ENCODE measurements around the gene EPB41L4A.

EPB41L4A gene

DNA sequence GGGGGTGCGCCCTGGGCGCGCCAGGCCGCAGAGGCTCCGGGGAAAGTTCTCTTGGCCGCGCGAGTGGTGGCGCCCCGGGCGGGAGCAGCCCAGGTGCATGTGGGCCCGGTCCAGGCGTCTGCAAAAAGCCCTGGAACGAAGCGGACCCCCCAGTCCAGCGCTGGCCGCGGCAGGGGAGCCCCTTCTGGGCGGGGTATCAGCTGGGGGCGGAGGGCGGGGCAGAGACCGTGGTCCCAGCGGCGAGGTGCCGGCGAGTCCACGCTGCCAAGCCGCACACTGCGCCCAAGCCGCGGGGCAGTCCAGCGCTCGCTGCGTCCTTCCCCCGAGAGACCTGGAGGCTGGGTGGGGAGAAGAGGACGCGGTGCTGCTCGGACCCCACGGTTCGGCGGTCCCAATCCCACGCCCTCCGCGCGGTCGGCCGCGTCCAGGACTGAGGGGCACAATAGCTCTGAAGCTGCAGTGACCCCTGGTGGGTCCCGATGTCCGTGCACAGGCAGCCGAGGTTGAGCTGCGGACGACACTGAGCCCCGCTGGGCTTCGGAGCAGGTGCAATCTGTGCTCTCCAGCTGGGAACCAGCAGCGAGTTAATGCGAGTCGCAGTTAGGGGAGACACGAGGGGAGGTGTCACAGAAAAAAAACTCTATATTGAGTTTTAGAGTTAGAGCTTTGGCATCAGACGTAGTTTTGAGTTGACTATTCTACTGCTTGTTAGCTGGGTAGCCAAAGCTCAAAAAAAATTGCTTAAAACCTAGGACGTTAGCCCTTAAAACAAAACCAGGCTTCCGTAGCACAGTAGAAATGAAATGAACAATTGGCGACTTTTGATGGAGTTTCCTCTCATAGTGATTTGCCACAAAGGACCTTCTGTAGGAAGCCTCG is 1.1 kb upstream of the EPB41L4A start:
- peak overlapping the region; percentile 78 for H3K4me3 ChIP-seq (ENCODE audit: low read depth, low read length)
- H3K27me3 ChIP-seq (ENCODE audit: control insufficient read depth, insufficient read depth, low read length): peaks cover 54% of the 10 kb centered on the region
- H3K4me1 ChIP-seq (ENCODE audit: control insufficient read depth, insufficient read depth, low read length): peaks cover 8% of the 10 kb centered on the region
- H3K9ac ChIP-seq (ENCODE audit: low read depth, low read length): no peak overlapping the region
- no peak overlapping the region for H3K27ac ChIP-seq (ENCODE audit: low read depth, low read length)
- H3K36me3 ChIP-seq (ENCODE audit: control insufficient read depth, insufficient read depth, low read length): no peaks in the 10 kb centered on the region
- no peaks in the 10 kb centered on the region for H3K9me3 ChIP-seq (ENCODE audit: control insufficient read depth, insufficient read depth, low read length)

DNA sequence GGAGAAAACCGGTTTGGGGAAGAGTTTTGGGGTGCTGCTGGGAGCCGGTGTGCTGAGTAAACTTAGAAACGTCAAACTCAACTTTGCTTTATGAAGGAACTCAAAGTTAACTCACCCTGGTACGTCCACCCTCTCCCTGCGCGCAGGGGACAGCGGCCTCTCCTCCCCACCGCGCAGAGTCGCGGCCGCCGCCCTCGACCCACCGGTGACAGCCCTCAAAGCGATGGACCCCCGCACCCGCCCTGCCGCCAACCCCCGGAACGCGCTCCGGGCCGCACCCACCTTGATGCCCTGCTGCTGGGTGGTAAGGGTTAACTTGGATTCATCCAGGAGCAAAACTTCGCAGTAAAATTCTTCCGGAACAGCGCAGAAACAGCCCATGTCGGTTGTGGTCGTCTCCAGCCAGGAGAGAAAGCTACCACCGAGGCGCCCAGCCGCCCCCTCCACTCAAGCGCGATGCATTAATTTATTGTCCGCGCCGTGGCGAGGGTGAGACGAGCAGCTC is 366 bp downstream of the EPB41L4A start:
- Histone ChIP-seq H3K4me3 (ENCODE audit: low read depth, low read length) (peak overlapping the region; percentile 78), H3K27ac (ENCODE audit: low read depth, low read length) (no peak overlapping the region)

DNA sequence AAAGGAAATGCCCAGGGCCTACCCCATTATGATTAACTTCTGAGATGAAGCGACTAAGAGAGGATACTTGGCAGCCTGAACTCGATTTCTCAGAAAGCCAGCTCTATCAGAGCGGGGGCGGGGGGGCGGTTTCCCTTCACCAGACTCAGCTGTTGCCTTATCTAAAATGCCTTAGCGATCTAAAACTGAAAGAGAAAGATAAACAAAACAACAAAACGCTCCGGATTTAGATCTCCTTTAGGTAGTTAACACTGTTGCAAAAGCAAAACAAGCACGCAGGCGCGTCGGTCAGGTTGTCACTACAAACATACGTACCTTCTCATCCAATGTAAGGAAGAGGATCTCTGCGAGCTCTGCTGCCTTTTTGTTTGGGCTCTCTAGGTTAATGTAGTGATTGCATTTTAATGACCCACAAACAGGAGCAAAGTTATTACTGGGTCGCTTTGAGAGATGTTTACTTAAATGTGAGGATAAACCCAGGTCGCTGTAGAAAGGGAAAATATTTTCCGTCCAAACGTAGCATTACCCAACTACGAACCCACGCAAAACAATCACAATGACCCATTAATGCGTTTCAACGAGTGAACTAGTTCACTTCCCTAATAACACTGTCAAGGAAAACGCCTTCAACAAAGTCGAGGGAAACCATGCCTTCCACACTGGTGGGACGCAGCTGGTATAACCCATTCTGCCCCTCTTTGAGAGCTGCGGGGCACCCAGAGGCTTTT is 982 bp downstream of the EPB41L4A start:
- no peaks in the 10 kb centered on the region for H3K9me3 ChIP-seq (ENCODE audit: control insufficient read depth, insufficient read depth, low read length)
- H3K27me3 ChIP-seq (ENCODE audit: control insufficient read depth, insufficient read depth, low read length): peaks cover 54% of the 10 kb centered on the region
- H3K4me3 ChIP-seq (ENCODE audit: low read depth, low read length): peak overlapping the region; percentile 78
- H3K4me1 ChIP-seq (ENCODE audit: control insufficient read depth, insufficient read depth, low read length): peaks cover 8% of the 10 kb centered on the region
- no peaks in the 10 kb centered on the region for H3K36me3 ChIP-seq (ENCODE audit: control insufficient read depth, insufficient read depth, low read length)
- no peak overlapping the region for H3K9ac ChIP-seq (ENCODE audit: low read depth, low read length)
- no peak overlapping the region for H3K27ac ChIP-seq (ENCODE audit: low read depth, low read length)

More for the DNA sequence above, 366 bp downstream of the EPB41L4A start:
- Histone ChIP-seq H3K4me1 (ENCODE audit: control insufficient read depth, insufficient read depth, low read length) (peaks cover 8% of the 10 kb centered on the region), H3K9ac (ENCODE audit: low read depth, low read length) (no peak overlapping the region), H3K27me3 (ENCODE audit: control insufficient read depth, insufficient read depth, low read length) (peaks cover 54% of the 10 kb centered on the region), H3K9me3 (ENCODE audit: control insufficient read depth, insufficient read depth, low read length) (no peaks in the 10 kb centered on the region), H3K36me3 (ENCODE audit: control insufficient read depth, insufficient read depth, low read length) (no peaks in the 10 kb centered on the region)

DNA sequence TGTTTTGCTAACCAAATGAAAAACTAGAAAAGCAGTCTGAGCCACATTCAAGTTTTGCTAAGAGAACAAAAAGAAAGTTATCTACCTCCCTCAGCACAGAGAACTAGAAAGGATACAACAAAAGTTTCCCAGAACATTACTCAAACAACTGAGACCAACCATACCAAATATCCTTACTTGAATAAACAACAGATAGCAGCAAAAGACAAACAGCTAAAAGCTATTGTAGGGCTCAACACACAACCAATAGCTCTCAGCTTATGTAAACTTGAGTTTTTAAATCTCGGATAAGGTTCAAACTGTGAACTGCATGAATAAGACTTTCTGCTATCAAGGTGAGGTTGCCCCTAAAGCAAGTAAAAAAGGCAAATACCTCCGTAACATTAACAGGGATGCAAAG is 3.5 kb downstream of the EPB41L4A start:
- no peak overlapping the region for H3K4me3 ChIP-seq (ENCODE audit: low read depth, low read length)
- no peaks in the 10 kb centered on the region for H3K36me3 ChIP-seq (ENCODE audit: control insufficient read depth, insufficient read depth, low read length)
- no peak overlapping the region for H3K27ac ChIP-seq (ENCODE audit: low read depth, low read length)
- H3K4me1 ChIP-seq (ENCODE audit: control insufficient read depth, insufficient read depth, low read length): peaks cover 8% of the 10 kb centered on the region
- no peaks in the 10 kb centered on the region for H3K9me3 ChIP-seq (ENCODE audit: control insufficient read depth, insufficient read depth, low read length)
- H3K9ac ChIP-seq (ENCODE audit: low read depth, low read length): no peak overlapping the region
- H3K27me3 ChIP-seq (ENCODE audit: control insufficient read depth, insufficient read depth, low read length): peaks cover 37% of the 10 kb centered on the region

DNA sequence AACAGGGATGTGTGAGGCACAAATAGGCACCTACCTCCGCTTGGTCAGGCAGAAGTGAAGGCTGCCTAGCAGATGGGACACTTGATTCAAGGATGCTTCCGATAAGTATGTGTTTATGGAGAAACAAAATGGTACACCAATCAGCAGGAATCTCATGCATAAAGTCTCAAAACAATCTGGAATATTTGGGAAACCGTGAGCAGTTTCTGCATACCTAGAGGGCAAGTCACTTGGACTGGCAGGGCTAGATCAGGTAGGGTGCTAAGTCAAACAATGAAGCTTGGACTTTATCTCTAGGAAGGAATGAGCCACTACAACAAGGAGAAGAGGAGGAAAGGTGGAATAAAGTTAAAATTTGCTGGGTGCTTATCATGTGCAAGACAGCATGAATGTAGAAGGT is 5.5 kb downstream of the EPB41L4A start:
- peaks cover 25% of the 10 kb centered on the region for H3K27me3 ChIP-seq (ENCODE audit: control insufficient read depth, insufficient read depth, low read length)

DNA sequence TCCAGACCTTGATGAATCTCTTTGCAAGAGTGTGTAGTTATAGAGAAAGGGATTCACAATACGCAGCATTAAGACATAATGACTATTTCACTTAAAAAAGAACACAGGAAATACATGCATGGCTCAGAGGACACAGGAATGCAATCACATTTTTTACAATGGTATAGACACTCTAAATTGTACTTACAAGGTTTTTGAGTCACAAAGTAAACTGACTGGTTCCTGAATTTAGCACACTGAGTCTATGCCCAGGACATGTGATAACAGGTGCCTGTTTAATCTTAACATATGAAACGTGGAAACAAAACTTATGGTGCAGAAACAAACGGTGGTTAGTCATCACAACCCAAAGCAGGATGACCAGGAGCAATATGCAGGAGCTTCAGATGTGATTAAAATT is 6.7 kb downstream of the EPB41L4A start:
- no peak overlapping the region for H3K4me3 ChIP-seq (ENCODE audit: low read depth, low read length)
- H3K4me1 ChIP-seq (ENCODE audit: control insufficient read depth, insufficient read depth, low read length): peaks cover 6% of the 10 kb centered on the region; the same call in 1 of the 2 replicates
- H3K9me3 ChIP-seq (ENCODE audit: control insufficient read depth, insufficient read depth, low read length): no peaks in the 10 kb centered on the region
- H3K27me3 ChIP-seq (ENCODE audit: control insufficient read depth, insufficient read depth, low read length): peaks cover 12% of the 10 kb centered on the region
- H3K27ac ChIP-seq (ENCODE audit: low read depth, low read length): no peak overlapping the region
- H3K36me3 ChIP-seq (ENCODE audit: control insufficient read depth, insufficient read depth, low read length): no peaks in the 10 kb centered on the region
- no peak overlapping the region for H3K9ac ChIP-seq (ENCODE audit: low read depth, low read length)

More for the DNA sequence above, 5.5 kb downstream of the EPB41L4A start:
- no peak overlapping the region for H3K9ac ChIP-seq (ENCODE audit: low read depth, low read length)
- no peak overlapping the region for H3K27ac ChIP-seq (ENCODE audit: low read depth, low read length)
- peaks cover 7% of the 10 kb centered on the region for H3K4me1 ChIP-seq (ENCODE audit: control insufficient read depth, insufficient read depth, low read length)
- no peaks in the 10 kb centered on the region for H3K36me3 ChIP-seq (ENCODE audit: control insufficient read depth, insufficient read depth, low read length)
- H3K9me3 ChIP-seq (ENCODE audit: control insufficient read depth, insufficient read depth, low read length): no peaks in the 10 kb centered on the region
- no peak overlapping the region for H3K4me3 ChIP-seq (ENCODE audit: low read depth, low read length)

DNA sequence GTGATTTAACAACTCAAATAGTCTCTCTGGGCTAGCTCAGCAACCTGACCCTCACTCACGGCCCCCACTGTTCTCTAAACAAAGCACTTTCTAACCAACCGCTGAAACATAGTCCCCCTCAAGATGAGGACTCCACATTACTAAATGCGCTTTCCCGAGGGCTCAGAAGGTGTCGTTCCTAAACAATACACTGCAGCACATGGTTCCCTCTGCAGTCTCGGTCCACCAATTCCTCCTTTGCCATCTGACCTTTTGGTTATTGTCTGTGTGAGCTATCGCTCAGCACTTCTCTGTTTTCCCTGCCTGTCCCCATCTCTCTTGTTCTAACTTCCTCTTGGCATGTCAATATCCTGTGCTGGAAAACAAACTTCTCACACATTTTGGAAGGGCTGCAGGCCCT is 7.2 kb downstream of the EPB41L4A start:
- Histone ChIP-seq H3K27ac (ENCODE audit: low read depth, low read length) (no peak overlapping the region), H3K4me3 (ENCODE audit: low read depth, low read length) (no peak overlapping the region), H3K9ac (ENCODE audit: low read depth, low read length) (no peak overlapping the region), H3K27me3 (ENCODE audit: control insufficient read depth, insufficient read depth, low read length) (peaks cover 7% of the 10 kb centered on the region), H3K36me3 (ENCODE audit: control insufficient read depth, insufficient read depth, low read length) (no peaks in the 10 kb centered on the region), H3K9me3 (ENCODE audit: control insufficient read depth, insufficient read depth, low read length) (no peaks in the 10 kb centered on the region), H3K4me1 (ENCODE audit: control insufficient read depth, insufficient read depth, low read length) (peaks cover 10% of the 10 kb centered on the region)

DNA sequence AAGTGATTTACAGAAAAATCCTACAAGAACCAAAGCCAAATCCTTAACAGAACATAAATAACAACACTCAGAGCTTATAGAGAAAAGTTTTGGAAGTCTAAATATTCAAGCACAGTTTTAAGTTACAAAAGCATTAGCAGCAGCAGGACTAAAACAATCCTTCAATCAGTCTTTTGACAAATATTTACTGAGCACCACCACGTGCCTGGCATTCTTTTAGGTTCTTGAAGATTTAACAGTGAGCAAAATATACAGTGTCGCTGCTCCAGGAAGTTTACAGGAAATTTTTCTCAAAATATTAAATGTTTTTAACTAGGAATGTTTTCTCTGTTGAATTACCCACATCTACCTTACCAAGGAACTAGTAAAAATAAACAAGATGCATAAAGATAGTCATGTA is 11.4 kb downstream of the EPB41L4A start:
- H3K27me3 ChIP-seq (ENCODE audit: control insufficient read depth, insufficient read depth, low read length): no peaks in the 10 kb centered on the region
- peaks cover 16% of the 10 kb centered on the region for H3K4me1 ChIP-seq (ENCODE audit: control insufficient read depth, insufficient read depth, low read length)
- H3K27ac ChIP-seq (ENCODE audit: low read depth, low read length): no peak overlapping the region
- H3K9ac ChIP-seq (ENCODE audit: low read depth, low read length): no peak overlapping the region
- H3K4me3 ChIP-seq (ENCODE audit: low read depth, low read length): no peak overlapping the region
- H3K36me3 ChIP-seq (ENCODE audit: control insufficient read depth, insufficient read depth, low read length): no peaks in the 10 kb centered on the region
- H3K9me3 ChIP-seq (ENCODE audit: control insufficient read depth, insufficient read depth, low read length): no peaks in the 10 kb centered on the region

DNA sequence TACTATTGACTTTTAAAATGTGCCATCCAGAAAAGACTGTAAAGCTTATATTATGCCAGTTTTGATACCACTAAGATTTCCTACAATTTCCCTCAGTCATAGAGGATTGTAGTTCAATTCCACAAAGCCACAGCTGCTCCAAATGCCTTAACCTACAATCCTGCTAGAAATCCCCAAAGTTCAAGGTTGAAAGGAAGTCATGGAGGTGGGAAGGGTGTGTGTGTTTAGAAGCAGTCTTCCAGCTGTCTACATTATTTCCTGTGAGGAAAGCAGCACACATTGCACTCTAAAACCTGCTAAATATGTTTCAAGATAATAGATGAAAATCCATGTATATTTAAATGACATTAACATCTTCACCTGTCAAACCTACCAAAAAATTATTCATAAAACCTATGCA is 11.8 kb downstream of the EPB41L4A start:
- Histone ChIP-seq H3K4me1 (ENCODE audit: control insufficient read depth, insufficient read depth, low read length) (peaks cover 16% of the 10 kb centered on the region), H3K27me3 (ENCODE audit: control insufficient read depth, insufficient read depth, low read length) (no peaks in the 10 kb centered on the region), H3K9ac (ENCODE audit: low read depth, low read length) (no peak overlapping the region), H3K36me3 (ENCODE audit: control insufficient read depth, insufficient read depth, low read length) (no peaks in the 10 kb centered on the region), H3K9me3 (ENCODE audit: control insufficient read depth, insufficient read depth, low read length) (no peaks in the 10 kb centered on the region), H3K4me3 (ENCODE audit: low read depth, low read length) (no peak overlapping the region), H3K27ac (ENCODE audit: low read depth, low read length) (no peak overlapping the region)

DNA sequence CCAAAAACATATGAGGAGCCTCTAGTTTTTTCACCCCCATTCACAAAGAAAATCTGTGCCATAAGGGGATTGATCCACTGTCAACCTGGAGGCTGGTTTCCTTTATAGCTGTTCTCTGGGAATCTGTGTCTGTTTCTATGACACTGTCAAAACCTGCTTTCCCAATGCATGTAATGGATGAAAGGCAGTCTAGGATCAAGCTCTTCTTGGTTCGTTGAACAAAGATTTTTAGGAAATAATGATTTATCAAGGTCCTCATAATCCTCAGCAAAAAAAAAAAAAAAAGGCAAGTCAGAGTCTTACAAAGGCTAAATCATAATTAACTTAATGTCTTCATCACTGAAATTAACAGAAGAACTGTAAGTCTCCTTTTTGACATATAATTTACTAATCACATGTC is 16.0 kb downstream of the EPB41L4A start:
- H3K27ac ChIP-seq (ENCODE audit: low read depth, low read length): no peak overlapping the region
- H3K36me3 ChIP-seq (ENCODE audit: control insufficient read depth, insufficient read depth, low read length): no peaks in the 10 kb centered on the region
- H3K4me1 ChIP-seq (ENCODE audit: control insufficient read depth, insufficient read depth, low read length): peaks cover 16% of the 10 kb centered on the region
- no peaks in the 10 kb centered on the region for H3K9me3 ChIP-seq (ENCODE audit: control insufficient read depth, insufficient read depth, low read length)
- no peak overlapping the region for H3K4me3 ChIP-seq (ENCODE audit: low read depth, low read length)
- no peaks in the 10 kb centered on the region for H3K27me3 ChIP-seq (ENCODE audit: control insufficient read depth, insufficient read depth, low read length)
- H3K9ac ChIP-seq (ENCODE audit: low read depth, low read length): no peak overlapping the region

DNA sequence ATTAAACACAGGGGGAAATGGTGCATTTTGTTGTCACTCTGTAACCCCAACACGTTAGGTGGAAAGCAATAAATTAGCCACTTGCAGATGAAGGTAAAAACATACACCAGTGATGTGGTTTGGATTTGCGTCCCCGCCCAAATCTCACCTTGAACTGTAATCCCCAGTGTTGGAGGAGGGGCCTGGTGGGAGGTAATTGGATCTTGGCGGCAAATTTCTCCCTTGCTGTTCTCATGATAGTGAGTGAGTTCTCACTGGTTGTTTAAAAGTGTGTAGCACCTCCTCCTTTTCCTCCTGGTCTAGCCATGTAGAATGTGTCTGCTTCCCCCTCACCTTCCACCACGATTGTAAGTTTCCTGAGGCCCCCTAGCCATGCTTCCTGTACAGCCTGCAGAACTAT is 17.2 kb downstream of the EPB41L4A start:
- Histone ChIP-seq H3K9me3 (ENCODE audit: control insufficient read depth, insufficient read depth, low read length) (no peaks in the 10 kb centered on the region), H3K4me3 (ENCODE audit: low read depth, low read length) (no peak overlapping the region), H3K27me3 (ENCODE audit: control insufficient read depth, insufficient read depth, low read length) (no peaks in the 10 kb centered on the region), H3K36me3 (ENCODE audit: control insufficient read depth, insufficient read depth, low read length) (no peaks in the 10 kb centered on the region), H3K4me1 (ENCODE audit: control insufficient read depth, insufficient read depth, low read length) (peaks cover 6% of the 10 kb centered on the region), H3K9ac (ENCODE audit: low read depth, low read length) (no peak overlapping the region), H3K27ac (ENCODE audit: low read depth, low read length) (no peak overlapping the region)

Data from HUES48 (cell line).